IMR-90 (cell line): ENCODE data around the gene IGSF8. TPM values are rescaled to one million over a fixed set of nuclear protein-coding genes. Genes with fewer than 3 reads are reported as not detected.
A peak's percentile ranks its signal among the peaks of the same experiment; 100 is the strongest.

Experiments used
- ATAC-seq: fragments of 200-7000 bp; cut with Tn5 transposase; 2 replicates; pipeline ENCODE4 v1.9.1; 2020; ENCODE audit warnings: low read depth, mild to moderate bottlenecking, moderate library complexity
- BruUV-seq: library from RNA; stranded (reverse); fragments of 400-500 nt; replicated peaks from 2 replicates; lab custom pipeline; 2021; lab: Mats Ljungman, UMichigan
- CTCF ChIA-PET: fragments of 300-600 bp; formaldehyde crosslinking; extraction: SDS; loops from one replicate; lab custom pipeline; 2021; ENCODE audit warnings: antibody characterized with exemption; lab: Yijun Ruan, JAX
- POLR2A ChIA-PET: fragments of 300-600 bp; sonication (Branson Sonifier 250); formaldehyde crosslinking; loops from one replicate; lab custom pipeline; 2022; ENCODE audit warnings: antibody characterized with exemption; ENCODE audit not compliant: unreplicated experiment; lab: Charles Lee
- DNase-seq: peaks from one replicate; pipeline ENCODE4 v3.0.0; 2013
- H2AFZ ChIP-seq: replicated peaks from 2 replicates; pipeline ENCODE3; 2013; ENCODE audit warnings: low read length, mild to moderate bottlenecking; ENCODE audit not compliant: poor library complexity
- H2AK5ac ChIP-seq: 2 replicates; pipeline ENCODE4 v1.6.1; 2013; ENCODE audit warnings: low read depth, low read length, inconsistent platforms
- H2AK9ac ChIP-seq: replicated peaks from 2 replicates; pipeline ENCODE3; 2013; ENCODE audit warnings: mild to moderate bottlenecking, low read depth, low read length, moderate library complexity; ENCODE audit not compliant: poor library complexity
- H2BK120ac ChIP-seq: 2 replicates; pipeline ENCODE4 v1.6.1; 2013; ENCODE audit warnings: low read depth, low read length, inconsistent platforms
- H2BK15ac ChIP-seq: 3 replicates; pipeline ENCODE4 v1.6.1; 2013; ENCODE audit warnings: low read depth, low read length, inconsistent platforms
- H2BK20ac ChIP-seq: 2 replicates; pipeline ENCODE4 v1.6.1; 2013; ENCODE audit warnings: low read depth, mild to moderate bottlenecking, inconsistent platforms, low read length, moderate library complexity
- H2BK5ac ChIP-seq: 2 replicates; pipeline ENCODE4 v1.6.1; 2013; ENCODE audit warnings: mild to moderate bottlenecking, low read depth, low read length, inconsistent platforms; ENCODE audit not compliant: poor library complexity, severe bottlenecking
- H3K14ac ChIP-seq: replicated peaks from 2 replicates; pipeline ENCODE4 v1.6.1; 2013; ENCODE audit warnings: low read depth, low read length, inconsistent platforms
- H3K18ac ChIP-seq: 2 replicates; pipeline ENCODE4 v1.6.1; 2013; ENCODE audit warnings: low read depth, low read length, control low read depth
- H3K23ac ChIP-seq: 2 replicates; pipeline ENCODE4 v1.6.1; 2013; ENCODE audit warnings: low read depth, low read length, inconsistent platforms
- H3K27ac ChIP-seq: 2 replicates; pipeline ENCODE4 v1.5.1; 2013; ENCODE audit warnings: mild to moderate bottlenecking, control low read depth, low read length; ENCODE audit not compliant: insufficient read depth
- H3K27me3 ChIP-seq: 2 replicates; pipeline ENCODE4 v1.6.1; 2013; ENCODE audit warnings: low read length; ENCODE audit not compliant: control insufficient read depth, insufficient read depth
- H3K36me3 ChIP-seq: 2 replicates; pipeline ENCODE4 v1.6.1; 2013; ENCODE audit warnings: low read length, mixed read lengths; ENCODE audit not compliant: control insufficient read depth, insufficient read depth
- H3K4ac ChIP-seq: 2 replicates; pipeline ENCODE4 v1.6.1; 2013; ENCODE audit warnings: low read depth, low read length, inconsistent platforms
- H3K4me1 ChIP-seq: 2 replicates; pipeline ENCODE4 v1.6.1; 2013; ENCODE audit warnings: low read length, mixed read lengths; ENCODE audit not compliant: control insufficient read depth, insufficient read depth
- H3K4me2 ChIP-seq: 2 replicates; pipeline ENCODE4 v1.6.1; 2013; ENCODE audit warnings: low read depth, mild to moderate bottlenecking, control low read depth, low read length, moderate library complexity
- H3K4me3 ChIP-seq: 2 replicates; pipeline ENCODE4 v1.5.1; 2013; ENCODE audit warnings: low read depth, mild to moderate bottlenecking, control low read depth, low read length, moderate library complexity; ENCODE audit not compliant: insufficient read depth
- H3K56ac ChIP-seq: 2 replicates; pipeline ENCODE4 v1.6.1; 2013; ENCODE audit warnings: low read length, inconsistent platforms; ENCODE audit not compliant: insufficient read depth; ENCODE audit errors: extremely low read depth
- H3K79me1 ChIP-seq, 2 experiments: 2 replicates each; pipeline ENCODE4 v1.6.1; 2013; ENCODE audit warnings: low read length in 2 of 2, inconsistent platforms in 1 of 2, low read depth in 1 of 2
- H3K9ac ChIP-seq: 2 replicates; pipeline ENCODE4 v1.6.1; 2013; ENCODE audit warnings: low read depth, low read length, control low read depth
- H3K9me1 ChIP-seq: 2 replicates; pipeline ENCODE4 v1.6.1; 2013; ENCODE audit warnings: low read length, inconsistent platforms; ENCODE audit not compliant: insufficient read depth
- H3K9me3 ChIP-seq: 2 replicates; pipeline ENCODE4 v1.6.1; 2013; ENCODE audit warnings: low read length; ENCODE audit not compliant: control insufficient read depth, insufficient read depth
- H4K20me1 ChIP-seq: 2 replicates; pipeline ENCODE4 v1.6.1; 2013; ENCODE audit warnings: low read length, inconsistent platforms; ENCODE audit not compliant: insufficient read depth
- H4K5ac ChIP-seq: 2 replicates; pipeline ENCODE4 v1.6.1; 2013; ENCODE audit warnings: mild to moderate bottlenecking, low read depth, low read length, control low read depth
- H4K8ac ChIP-seq, 2 experiments: 2 replicates each; pipeline ENCODE4 v1.6.1; 2013; ENCODE audit warnings: low read depth in 2 of 2, low read length in 2 of 2, control low read depth in 1 of 2, inconsistent platforms in 1 of 2
- H4K91ac ChIP-seq: 2 replicates; pipeline ENCODE4 v1.6.1; 2013; ENCODE audit warnings: low read depth, low read length, inconsistent platforms; ENCODE audit not compliant: insufficient read depth
- CEBPB ChIP-seq: IDR thresholded peaks from 2 replicates; pipeline ENCODE4 v1.6.1; 2012; ENCODE audit warnings: low read depth, low read length, improper control_type of control experiment
- CHD1 ChIP-seq: IDR thresholded peaks from 2 replicates; pipeline ENCODE4 v1.6.1; 2012; ENCODE audit warnings: low read depth, low read length, improper control_type of control experiment
- MAZ ChIP-seq: IDR thresholded peaks from 2 replicates; pipeline ENCODE4 v1.6.1; 2012; ENCODE audit warnings: low read depth, mild to moderate bottlenecking, low read length, improper control_type of control experiment, moderate library complexity, borderline replicate concordance
- NFE2L2 ChIP-seq: fragments of 150-350 bp; IDR thresholded peaks from 2 replicates; pipeline ENCODE4 v1.6.1; 2016; ENCODE audit warnings: low read depth, mild to moderate bottlenecking, low read length
- RCOR1 ChIP-seq: IDR thresholded peaks from 2 replicates; pipeline ENCODE4 v1.6.1; 2012; ENCODE audit warnings: mild to moderate bottlenecking, low read length, improper control_type of control experiment; ENCODE audit not compliant: insufficient replicate concordance
- RFX5 ChIP-seq: IDR thresholded peaks from 2 replicates; pipeline ENCODE4 v1.8.0; 2012; ENCODE audit warnings: low read depth, mild to moderate bottlenecking, low read length, moderate library complexity
- WGBS, 2 experiments: methylation state at CpG; one replicate each; pipeline versions ENCODE4 v1.1.5 to v1.1.7; 2013; ENCODE audit warnings: missing lambda C conversion rate in 2 of 2; ENCODE audit not compliant: insufficient read length in 1 of 2; ENCODE audit errors: extremely low coverage in 2 of 2; 5-methylcytosine and 5-hydroxymethylcytosine counted together
- dilution Hi-C: fragments of 300-500 bp; cut with HindIII; formaldehyde crosslinking; loops from one replicate; pipeline ENCODE4 v1.14.3; 2018; ENCODE audit warnings: low sequenced_read_pairs; ENCODE audit not compliant: unreplicated experiment
- in situ Hi-C: fragments of 300-500 bp; cut with MboI; formaldehyde crosslinking; loops from 3 replicates; pipeline ENCODE4 v1.14.3; 2019; ENCODE audit warnings: low sequenced_read_pairs, inconsistent platforms, mixed read lengths
- intact Hi-C: fragments of 100-400 bp; cut with micrococcal nuclease; formaldehyde crosslinking; loops from 2 replicates; pipeline ENCODE4 v1.10.0; 2022
- polyA plus RNA-seq, 3 experiments: library from polyadenylated mRNA; depleted of rRNA; stranded (reverse); fragments of >200 nt; gene quantifications; 2 replicates each; pipeline ENCODE4 v1.2.3, GENCODE V29; 2012; ENCODE audit warnings: low replicate concordance in 1 of 3
- total RNA-seq: library from RNA; depleted of rRNA; stranded (reverse); fragments of >200 nt; gene quantifications from 2 replicates; pipeline ENCODE4 v1.2.3, GENCODE V29; 2012
- TF ChIP-seq, protein P1 (sequence below): conservative IDR thresholded peaks from 2 replicates; pipeline ENCODE4 v1.5.1; 2012; ENCODE audit warnings: mild to moderate bottlenecking, low read depth, low read length, improper control_type of control experiment
- TF ChIP-seq, protein P2 (sequence below): fragments of 150-350 bp; IDR thresholded peaks from 2 replicates; pipeline ENCODE4 v1.6.1; 2016; ENCODE audit warnings: low read depth, mild to moderate bottlenecking, low read length, moderate library complexity, borderline replicate concordance

IGSF8 gene
- total and polyA plus RNA-seq, 2 of the 4 experiments (the other 2 are of a cell fraction), result 8.8 to 25.2 TPM

DNA sequence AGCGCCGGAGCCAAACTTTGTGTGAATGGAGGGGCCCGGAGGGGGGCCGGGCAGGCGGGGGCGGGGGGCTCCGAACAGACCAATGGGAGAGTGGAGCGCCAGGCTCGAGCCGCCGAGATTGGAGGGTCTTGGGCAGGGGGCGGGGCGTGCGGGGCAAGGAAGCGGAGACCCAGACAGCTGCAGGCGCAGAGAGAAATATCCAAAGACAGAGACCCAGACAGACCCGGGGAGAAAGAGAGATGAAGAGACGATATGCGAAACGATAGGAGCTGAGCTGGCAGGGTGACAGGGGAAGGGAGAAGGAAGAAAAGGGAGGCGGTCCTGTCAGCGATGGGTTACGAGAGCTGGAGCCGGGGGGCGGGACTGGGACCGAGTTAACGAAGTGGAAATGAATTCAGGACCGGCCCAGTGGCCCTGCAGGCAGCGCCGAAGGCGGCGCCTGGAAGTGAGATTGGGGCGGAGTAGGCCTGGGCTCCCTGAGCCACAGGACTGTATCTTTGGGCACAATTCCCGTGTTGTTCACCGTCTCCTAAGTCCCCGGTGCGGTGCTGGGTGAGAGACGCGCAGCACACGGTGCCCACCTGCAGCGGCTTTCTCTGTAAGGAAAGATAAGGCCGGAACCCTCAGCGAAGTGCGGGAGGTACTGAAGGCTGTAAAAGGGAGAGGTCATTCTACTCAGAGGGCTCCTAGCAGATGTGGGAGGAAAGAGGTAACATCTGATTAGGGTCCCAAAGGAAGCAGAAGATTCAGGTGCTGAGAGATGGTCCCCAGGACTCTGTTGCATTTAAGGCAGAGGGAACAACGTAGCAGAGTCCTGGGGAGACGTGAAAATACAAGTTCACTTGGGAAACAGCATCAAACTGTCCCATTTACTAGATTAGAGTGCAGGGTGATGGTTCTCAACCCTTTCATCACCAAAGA is 27.9 kb downstream of the IGSF8 start (continued):
- TF ChIP-seq CEBPB, result no peak
- no peak for TF ChIP-seq CHD1

DNA sequence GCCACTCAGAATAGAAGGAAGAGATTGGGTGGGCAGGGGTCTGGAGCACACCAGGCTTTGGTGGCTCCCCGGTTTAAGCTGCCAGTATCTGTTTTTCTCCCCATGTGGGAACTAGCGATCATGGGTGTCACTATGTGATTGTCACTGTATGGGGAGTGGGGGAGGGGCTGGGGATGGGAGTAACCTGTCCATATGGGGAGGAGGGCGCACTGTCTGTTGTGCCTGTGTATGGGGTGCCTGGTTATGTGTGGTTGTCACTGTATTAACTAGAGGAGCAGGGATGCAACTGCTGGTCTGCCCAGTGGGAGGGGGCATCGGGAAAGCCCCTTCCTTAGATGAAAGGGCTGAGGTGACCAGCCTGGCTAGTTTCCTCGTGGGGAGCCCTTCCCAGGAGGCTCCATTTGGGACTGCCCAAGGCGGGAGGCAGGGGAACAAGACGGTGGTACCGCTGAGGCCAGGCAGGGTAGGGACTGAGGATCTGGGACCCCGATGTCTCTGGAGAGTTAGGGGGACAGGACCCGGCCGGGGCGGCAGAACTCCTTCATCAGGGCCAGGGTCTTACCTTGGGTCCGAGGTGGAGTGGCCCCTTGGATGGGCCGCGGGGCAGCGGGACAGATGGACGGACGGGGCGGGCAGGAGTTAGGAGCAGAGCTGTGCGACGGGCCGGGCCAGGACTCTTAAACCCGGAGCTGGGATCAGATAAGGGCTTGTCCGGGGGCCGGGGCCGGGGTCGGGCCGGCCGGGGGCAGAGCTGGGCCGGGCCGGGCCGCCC is 28.8 kb downstream of the IGSF8 start, which contains the start of gene KCNJ10:
Gene KCNJ10, minus strand, starts transcription at position 701 of the 772 bp plus-strand sequence. CDS start 27,628 bp downstream, outside the sequence.
- Histone ChIP-seq H3K27me3 (peaks cover 70% of the 10 kb centered on the region), H3K4me2 (peak within 1 kb of the TSS; percentile 97), H4K91ac (no peak within 1 kb of the TSS), H3K4me3 (peak within 1 kb of the TSS; percentile 81), H2AFZ (peak within 1 kb of the TSS; percentile 94), H3K9ac (peak within 1 kb of the TSS; percentile 52; the same call in 1 of the 2 replicates), H3K9me3 (no peaks in the 10 kb centered on the region), H3K4me1 (no peaks in the 10 kb centered on the region), H3K79me1 (no peaks in the 10 kb centered on the region), H2AK9ac (no peak within 1 kb of the TSS), H3K14ac (no peak within 1 kb of the TSS), H4K20me1 (no peaks in the 10 kb centered on the region), H3K4ac (no peak within 1 kb of the TSS), H3K56ac (no peak within 1 kb of the TSS), H3K36me3 (no peaks in the 10 kb centered on the region), H4K8ac (no peak within 1 kb of the TSS), H3K27ac (no peak within 1 kb of the TSS), H2BK20ac (no peak within 1 kb of the TSS), H2AK5ac (no peak within 1 kb of the TSS), H3K23ac (peak within 1 kb of the TSS; percentile 70), H2BK5ac (no peak within 1 kb of the TSS), H3K18ac (no peak within 1 kb of the TSS), H3K9me1 (no peaks in the 10 kb centered on the region), H2BK15ac (no peak within 1 kb of the TSS), H2BK120ac (no peak within 1 kb of the TSS), H4K5ac (no peak within 1 kb of the TSS)
- no peak for TF ChIP-seq NFE2L2
- TF ChIP-seq, protein P1, sequence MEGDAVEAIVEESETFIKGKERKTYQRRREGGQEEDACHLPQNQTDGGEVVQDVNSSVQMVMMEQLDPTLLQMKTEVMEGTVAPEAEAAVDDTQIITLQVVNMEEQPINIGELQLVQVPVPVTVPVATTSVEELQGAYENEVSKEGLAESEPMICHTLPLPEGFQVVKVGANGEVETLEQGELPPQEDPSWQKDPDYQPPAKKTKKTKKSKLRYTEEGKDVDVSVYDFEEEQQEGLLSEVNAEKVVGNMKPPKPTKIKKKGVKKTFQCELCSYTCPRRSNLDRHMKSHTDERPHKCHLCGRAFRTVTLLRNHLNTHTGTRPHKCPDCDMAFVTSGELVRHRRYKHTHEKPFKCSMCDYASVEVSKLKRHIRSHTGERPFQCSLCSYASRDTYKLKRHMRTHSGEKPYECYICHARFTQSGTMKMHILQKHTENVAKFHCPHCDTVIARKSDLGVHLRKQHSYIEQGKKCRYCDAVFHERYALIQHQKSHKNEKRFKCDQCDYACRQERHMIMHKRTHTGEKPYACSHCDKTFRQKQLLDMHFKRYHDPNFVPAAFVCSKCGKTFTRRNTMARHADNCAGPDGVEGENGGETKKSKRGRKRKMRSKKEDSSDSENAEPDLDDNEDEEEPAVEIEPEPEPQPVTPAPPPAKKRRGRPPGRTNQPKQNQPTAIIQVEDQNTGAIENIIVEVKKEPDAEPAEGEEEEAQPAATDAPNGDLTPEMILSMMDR, result no peak
- no peak for TF ChIP-seq RCOR1
- TF ChIP-seq, protein P2, sequence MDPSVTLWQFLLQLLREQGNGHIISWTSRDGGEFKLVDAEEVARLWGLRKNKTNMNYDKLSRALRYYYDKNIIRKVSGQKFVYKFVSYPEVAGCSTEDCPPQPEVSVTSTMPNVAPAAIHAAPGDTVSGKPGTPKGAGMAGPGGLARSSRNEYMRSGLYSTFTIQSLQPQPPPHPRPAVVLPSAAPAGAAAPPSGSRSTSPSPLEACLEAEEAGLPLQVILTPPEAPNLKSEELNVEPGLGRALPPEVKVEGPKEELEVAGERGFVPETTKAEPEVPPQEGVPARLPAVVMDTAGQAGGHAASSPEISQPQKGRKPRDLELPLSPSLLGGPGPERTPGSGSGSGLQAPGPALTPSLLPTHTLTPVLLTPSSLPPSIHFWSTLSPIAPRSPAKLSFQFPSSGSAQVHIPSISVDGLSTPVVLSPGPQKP, result no peak
- TF ChIP-seq CHD1, result no peak
- TF ChIP-seq MAZ, result no peak
- TF ChIP-seq RFX5, result no peak
- ChIA-PET POLR2A (no interaction called here), CTCF (interaction anchor here (0.6 kb wide), 1 partner anchor 150 kb away, joined by 3 read pairs; no protein-coding TSS in a partner anchor)
- ATAC-seq (peak; percentile 57; the same call in 1 of the 2 replicates), DNase-seq (no peak)
- no TSS peak for BruUV-seq
- 9% methylated on average over 14 of the region's 32 CpGs; no CpG with 5 or more reads in 1 of the 2 experiments for WGBS, 2 experiments
- in situ Hi-C loops, result no loop called here
- intact Hi-C loops, result no loop called here
- dilution Hi-C loops, result no loop called here
